ENCODE measurements around the gene FOXP1. TPM values are rescaled to one million over a fixed set of nuclear protein-coding genes. Genes with fewer than 3 reads are reported as not detected.

The FOXP1 gene
- total and polyA plus RNA-seq, 2 of the 13 experiments (the other 11 are each of a cell fraction or from before 2014, with no cell fraction given): 40.4 to 59.0 TPM

GRCh38 chr3:71547249-71548198, 36.0 kb downstream of the FOXP1 start (continued):
- TF ChIP-seq ZNF552 (CRISPR knock-in tag; IDR thresholded peaks at IDR 0.05; ENCODE audit: borderline replicate concordance) (no peak), CEBPB (IDR thresholded peaks at IDR 0.05; ENCODE audit: borderline replicate concordance, low read depth, low read length) (peak; percentile 95), STAG1 (CRISPR knock-in tag; IDR thresholded peaks at IDR 0.05) (peak; percentile 11; the same call in 1 of the 2 replicates), ZNF644 (CRISPR knock-in tag; IDR thresholded peaks at IDR 0.05; ENCODE audit: low read depth) (peak; percentile 90), EP300 (IDR thresholded peaks at IDR 0.05; ENCODE audit: low read depth in 2 of 2, low read length in 2 of 2) (peak; percentile 71 to 95), EP300 (CRISPR knock-in tag; IDR thresholded peaks at IDR 0.05; ENCODE audit: borderline replicate concordance) (peak; percentile 77; the same call in 1 of the 2 replicates), ETV6 (CRISPR knock-in tag; conservative IDR thresholded peaks at IDR 0.05) (no peak), HBP1 (CRISPR knock-in tag; IDR thresholded peaks at IDR 0.05; ENCODE audit: low read depth) (no peak; the same call in 1 of the 2 replicates), CBX1 (IDR thresholded peaks at IDR 0.05; ENCODE audit: low read depth) (peak; percentile 37), ZBTB7A (CRISPR knock-in tag; IDR thresholded peaks at IDR 0.05) (no peak), ZBTB2 (CRISPR knock-in tag; IDR thresholded peaks at IDR 0.05; ENCODE audit: low read depth) (no peak), ELF3 (CRISPR knock-in tag; IDR thresholded peaks at IDR 0.05) (peak; percentile 63; the same call in 1 of the 2 replicates), ZNF746 (CRISPR knock-in tag; IDR thresholded peaks at IDR 0.05) (peak; percentile 42; the same call in 1 of the 2 replicates), RORA (CRISPR knock-in tag; IDR thresholded peaks at IDR 0.05) (0 out of 2 replicates have a peak, but pooled peaks have one; percentile 53), ZNF225 (CRISPR knock-in tag; IDR thresholded peaks at IDR 0.05) (no peak), ZXDC (CRISPR knock-in tag; IDR thresholded peaks at IDR 0.05) (no peak), SOX6 (IDR thresholded peaks at IDR 0.05) (no peak), SOX6 (CRISPR knock-in tag; IDR thresholded peaks at IDR 0.05) (peak; percentile 99), ZNF709 (CRISPR knock-in tag; IDR thresholded peaks at IDR 0.05) (peak; percentile 58; the same call in 1 of the 2 replicates), CERS6 (CRISPR knock-in tag; IDR thresholded peaks at IDR 0.05) (no peak), NR2F6 (IDR thresholded peaks at IDR 0.05) (peak; percentile 72), NR2F6 (CRISPR knock-in tag; IDR thresholded peaks at IDR 0.05) (peak; percentile 78), ZNF598 (CRISPR knock-in tag; IDR thresholded peaks at IDR 0.05; ENCODE audit: borderline replicate concordance) (no peak), HOXD1 (CRISPR knock-in tag; IDR thresholded peaks at IDR 0.05) (0 out of 2 replicates have a peak, but pooled peaks have one; percentile 52)
